HG03139 (cell line): ENCODE data around the gene MTA1.
A peak's percentile ranks its signal among the peaks of the same experiment; 100 is the strongest.

Source experiments
- ATAC-seq: cut with Tn5 transposase; IDR thresholded peaks from one replicate; pipeline ENCODE4 v1.9.1; 2021; ENCODE audit not compliant: unreplicated experiment

The MTA1 gene

GRCh38 chr14:105442125-105442524 lies 22.5 kb downstream of the MTA1 start:
- no peak for ATAC-seq

GRCh38 chr14:105442834-105443233 lies 23.2 kb downstream of the MTA1 start:
- no peak for ATAC-seq

- ATAC-seq, result no peak
Measured at GRCh38 chr14:105444859-105445258, 25.2 kb downstream of the MTA1 start.

- no peak for ATAC-seq
Measured at GRCh38 chr14:105445290-105445689, 25.7 kb downstream of the MTA1 start.

GRCh38 chr14:105445901-105446845 lies 26.5 kb downstream of the MTA1 start:
- no peak for ATAC-seq

GRCh38 chr14:105446971-105447370 lies 27.3 kb downstream of the MTA1 start:
- no peak for ATAC-seq

- ATAC-seq, result no peak
Measured at GRCh38 chr14:105447651-105448640, 28.3 kb downstream of the MTA1 start.

GRCh38 chr14:105448706-105449111 lies 29.1 kb downstream of the MTA1 start:
- peak; percentile 65 for ATAC-seq

GRCh38 chr14:105449276-105450122 lies 29.9 kb downstream of the MTA1 start:
- no peak for ATAC-seq

GRCh38 chr14:105450123-105450505 lies 30.5 kb downstream of the MTA1 start:
- no peak for ATAC-seq

GRCh38 chr14:105450864-105451720 lies 31.5 kb downstream of the MTA1 start:
- no peak for ATAC-seq

- no peak for ATAC-seq
Measured at GRCh38 chr14:105452963-105453362, 33.3 kb downstream of the MTA1 start.

- ATAC-seq, result no peak
Measured at GRCh38 chr14:105453847-105454246, 34.2 kb downstream of the MTA1 start.

- no peak for ATAC-seq
Measured at GRCh38 chr14:105455086-105455640, 35.5 kb downstream of the MTA1 start.

GRCh38 chr14:105455766-105456660 lies 36.4 kb downstream of the MTA1 start:
- ATAC-seq, result no peak

- no peak for ATAC-seq
Measured at GRCh38 chr14:105456736-105457617, 37.4 kb downstream of the MTA1 start.

GRCh38 chr14:105458010-105458409 lies 38.4 kb downstream of the MTA1 start:
- ATAC-seq, result no peak
